GM12801 (cell line): Measurements from ENCODE around the gene CLIP2.

ENCODE experiments used
- CTCF ChIP-seq: IDR thresholded peaks from one replicate; pipeline ENCODE4 v1.5.1; 2011; ENCODE audit warnings: control low read depth; ENCODE audit not compliant: insufficient read length; ENCODE audit errors: extremely low read depth

Gene CLIP2

GRCh38 chr7:74288034-74288881 is 949 bp upstream of the CLIP2 start:
- no peak for TF ChIP-seq CTCF

GRCh38 chr7:74289659-74290552 is 699 bp downstream of the CLIP2 start:
- no peak for TF ChIP-seq CTCF

GRCh38 chr7:74290553-74290950 is 1.3 kb downstream of the CLIP2 start:
- no peak for TF ChIP-seq CTCF

GRCh38 chr7:74290981-74291441 is 1.8 kb downstream of the CLIP2 start:
- no peak for TF ChIP-seq CTCF

- TF ChIP-seq CTCF = no peak
Measured at GRCh38 chr7:74291535-74291934, 2.3 kb downstream of the CLIP2 start.

- no peak for TF ChIP-seq CTCF
Measured at GRCh38 chr7:74292757-74293576, 3.8 kb downstream of the CLIP2 start.

GRCh38 chr7:74293577-74293908 is 4.3 kb downstream of the CLIP2 start:
- no peak for TF ChIP-seq CTCF
